Nephron (organoid): ENCODE measurements around the gene PLAGL1.
A peak's percentile ranks its signal among the peaks of the same experiment; 100 is the strongest.

Source experiments
- H3K27ac Mint-ChIP-seq, 3 experiments: 2 replicates each; pipeline ENCODE4 v1.8.0; 2020; ENCODE audit warnings: mixed read lengths in 3 of 3, mild to moderate bottlenecking in 2 of 3, moderate library complexity in 1 of 3
- H3K27me3 Mint-ChIP-seq: 2 replicates; pipeline ENCODE4 v1.8.0; 2021; ENCODE audit warnings: low read depth, mild to moderate bottlenecking, moderate library complexity, mixed read lengths
- H3K36me3 Mint-ChIP-seq: 2 replicates; pipeline ENCODE4 v1.8.0; 2020; ENCODE audit warnings: low read depth, mixed read lengths
- H3K4me1 Mint-ChIP-seq: 2 replicates; pipeline ENCODE4 v1.8.0; 2020; ENCODE audit warnings: mixed read lengths
- H3K4me3 Mint-ChIP-seq, 3 experiments: 2 replicates each; pipeline ENCODE4 v1.8.0; 2020; ENCODE audit warnings: mild to moderate bottlenecking in 3 of 3, mixed read lengths in 3 of 3, moderate library complexity in 2 of 3
- H3K9me3 Mint-ChIP-seq: 2 replicates; pipeline ENCODE4 v1.8.0; 2020; ENCODE audit warnings: mixed read lengths
- CTCF ChIP-seq, 3 experiments: fragments of 200-600 bp; sonication (generic); IDR thresholded peaks; one replicate each; pipeline ENCODE4 v1.5.0; 2021; ENCODE audit warnings: antibody characterized with exemption in 3 of 3; ENCODE audit not compliant: unreplicated experiment in 3 of 3

PLAGL1 gene

GRCh38 chr6:143966312-143966711, 41.7 kb downstream of the PLAGL1 start:
- Mint-ChIP-seq H3K4me1 (peaks cover 93% of the 10 kb centered on the region), H3K36me3 (peaks cover 18% of the 10 kb centered on the region), H3K27ac (peak overlapping the region in 2 of 3 experiments; percentile 28 to 52), H3K9me3 (no peaks in the 10 kb centered on the region), H3K4me3 (no peak overlapping the region), H3K27me3 (no peaks in the 10 kb centered on the region)
- no peak for TF ChIP-seq CTCF (IDR thresholded peaks at IDR 0.05; ENCODE audit: unreplicated experiment in 3 of 3)

GRCh38 chr6:143965503-143966171, 42.4 kb downstream of the PLAGL1 start:
- TF ChIP-seq CTCF (IDR thresholded peaks at IDR 0.05; ENCODE audit: unreplicated experiment in 3 of 3) = no peak
- Mint-ChIP-seq H3K36me3 (peaks cover 18% of the 10 kb centered on the region), H3K9me3 (no peaks in the 10 kb centered on the region), H3K4me3 (no peak overlapping the region), H3K27ac (peak overlapping the region in 2 of 3 experiments; percentile 47 to 52), H3K4me1 (peaks cover 88% of the 10 kb centered on the region), H3K27me3 (no peaks in the 10 kb centered on the region)

- Mint-ChIP-seq H3K36me3 (peaks cover 18% of the 10 kb centered on the region), H3K9me3 (no peaks in the 10 kb centered on the region), H3K4me1 (peaks cover 88% of the 10 kb centered on the region), H3K4me3 (no peak overlapping the region), H3K27me3 (no peaks in the 10 kb centered on the region), H3K27ac (peak overlapping the region; percentile 47 to 62 (median 52))
- no peak for TF ChIP-seq CTCF (IDR thresholded peaks at IDR 0.05; ENCODE audit: unreplicated experiment in 3 of 3)
These were observed 43.4 kb downstream of the PLAGL1 start for GRCh38 chr6:143964674-143965081.

- Mint-ChIP-seq H3K9me3 (no peaks in the 10 kb centered on the region), H3K27me3 (no peaks in the 10 kb centered on the region), H3K4me1 (peaks cover 89% of the 10 kb centered on the region), H3K27ac (peak overlapping the region; percentile 75 to 90 (median 85)), H3K4me3 (no peak overlapping the region), H3K36me3 (peaks cover 18% of the 10 kb centered on the region)
- no peak for TF ChIP-seq CTCF (IDR thresholded peaks at IDR 0.05; ENCODE audit: unreplicated experiment in 3 of 3)
These were observed 44.7 kb downstream of the PLAGL1 start for GRCh38 chr6:143963158-143963919.

- peak overlapping the region in 1 of 3 experiments; percentile 28 for H3K4me3 Mint-ChIP-seq
These were observed 45.9 kb downstream of the PLAGL1 start for GRCh38 chr6:143961886-143962878.

More at GRCh38 chr6:143961886-143962878, 45.9 kb downstream of the PLAGL1 start:
- Mint-ChIP-seq H3K27me3 (no peaks in the 10 kb centered on the region), H3K9me3 (no peaks in the 10 kb centered on the region), H3K27ac (peak overlapping the region; percentile 75 to 90 (median 85)), H3K4me1 (peaks cover 86% of the 10 kb centered on the region), H3K36me3 (peaks cover 18% of the 10 kb centered on the region)
- peak in 2 of 3 experiments; percentile 39 to 58 for TF ChIP-seq CTCF (IDR thresholded peaks at IDR 0.05; ENCODE audit: unreplicated experiment in 3 of 3)
